ENCODE data around the gene TBX19.

TBX19 gene

GRCh38 chr1:168260393-168260792 lies 20.3 kb upstream of the TBX19 start:
- no peak overlapping the region for H3K4me3 ChIP-seq (ENCODE audit: low read length)
- H3K9me3 ChIP-seq (ENCODE audit: low read length), result no peaks in the 10 kb centered on the region

GRCh38 chr1:168261390-168261789 lies 19.3 kb upstream of the TBX19 start:
- no peak overlapping the region for H2AFZ ChIP-seq (ENCODE audit: low read depth, low read length)
- H3K4me3 ChIP-seq (ENCODE audit: low read length), result no peak overlapping the region
- H3K9me3 ChIP-seq (ENCODE audit: low read length), result no peaks in the 10 kb centered on the region
- no peaks in the 10 kb centered on the region for H3K4me1 ChIP-seq (ENCODE audit: insufficient read depth, low read length)
- H3K27me3 ChIP-seq (ENCODE audit: insufficient read depth, low read length), result no peaks in the 10 kb centered on the region
- H3K36me3 ChIP-seq (ENCODE audit: insufficient read depth, low read length), result no peaks in the 10 kb centered on the region

More at GRCh38 chr1:168260393-168260792, 20.3 kb upstream of the TBX19 start:
- H2AFZ ChIP-seq (ENCODE audit: low read depth, low read length), result no peak overlapping the region
- H3K4me1 ChIP-seq (ENCODE audit: insufficient read depth, low read length), result no peaks in the 10 kb centered on the region
- H3K27me3 ChIP-seq (ENCODE audit: insufficient read depth, low read length), result no peaks in the 10 kb centered on the region
- no peaks in the 10 kb centered on the region for H3K36me3 ChIP-seq (ENCODE audit: insufficient read depth, low read length)

DNA sequence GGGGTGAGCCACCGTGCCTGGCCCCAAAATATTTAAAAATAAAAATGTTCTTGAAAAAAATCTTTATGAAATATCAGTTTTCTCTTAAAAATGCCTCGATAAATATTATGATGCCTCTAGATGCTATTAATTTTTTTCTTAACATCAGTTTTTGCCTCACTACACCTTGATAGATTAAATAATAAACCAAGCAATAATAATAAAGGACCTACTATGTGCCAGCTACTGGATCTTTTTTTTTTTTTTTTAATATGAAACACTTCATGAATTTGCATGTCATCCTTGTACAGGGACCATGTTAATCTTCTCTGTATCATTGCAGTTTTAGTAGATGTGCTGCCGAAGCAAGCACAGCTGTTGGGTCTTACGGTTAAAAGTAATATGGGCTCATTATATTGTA lies 17.5 kb upstream of the TBX19 start:
- Histone ChIP-seq H3K27me3 (ENCODE audit: insufficient read depth, low read length) (no peaks in the 10 kb centered on the region), H2AFZ (ENCODE audit: low read depth, low read length) (no peak overlapping the region), H3K4me1 (ENCODE audit: insufficient read depth, low read length) (no peaks in the 10 kb centered on the region), H3K9me3 (ENCODE audit: low read length) (no peaks in the 10 kb centered on the region), H3K36me3 (ENCODE audit: insufficient read depth, low read length) (no peaks in the 10 kb centered on the region), H3K4me3 (ENCODE audit: low read length) (no peak overlapping the region)

DNA sequence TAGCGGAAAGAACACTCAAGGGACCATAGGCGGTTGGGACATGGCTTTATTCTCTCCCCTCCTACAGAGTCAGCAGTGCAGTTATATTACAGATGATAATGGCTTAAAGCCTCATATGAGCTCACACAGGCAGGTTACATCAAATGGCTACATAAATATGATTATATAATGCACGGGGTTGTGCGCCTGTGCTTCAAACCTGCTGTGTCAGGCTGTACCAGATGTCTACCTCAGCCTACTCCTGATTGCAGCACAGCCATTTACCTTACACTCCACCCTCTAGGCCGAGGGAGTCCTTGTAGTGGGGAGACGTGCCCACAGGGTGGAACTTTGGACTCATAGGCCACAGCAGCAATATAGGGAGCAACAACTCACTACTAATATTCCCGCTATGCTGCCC lies 16.4 kb upstream of the TBX19 start:
- Histone ChIP-seq H3K36me3 (ENCODE audit: insufficient read depth, low read length) (no peaks in the 10 kb centered on the region), H3K27me3 (ENCODE audit: insufficient read depth, low read length) (no peaks in the 10 kb centered on the region), H3K4me3 (ENCODE audit: low read length) (no peak overlapping the region), H2AFZ (ENCODE audit: low read depth, low read length) (no peak overlapping the region), H3K4me1 (ENCODE audit: insufficient read depth, low read length) (no peaks in the 10 kb centered on the region), H3K9me3 (ENCODE audit: low read length) (no peaks in the 10 kb centered on the region)

DNA sequence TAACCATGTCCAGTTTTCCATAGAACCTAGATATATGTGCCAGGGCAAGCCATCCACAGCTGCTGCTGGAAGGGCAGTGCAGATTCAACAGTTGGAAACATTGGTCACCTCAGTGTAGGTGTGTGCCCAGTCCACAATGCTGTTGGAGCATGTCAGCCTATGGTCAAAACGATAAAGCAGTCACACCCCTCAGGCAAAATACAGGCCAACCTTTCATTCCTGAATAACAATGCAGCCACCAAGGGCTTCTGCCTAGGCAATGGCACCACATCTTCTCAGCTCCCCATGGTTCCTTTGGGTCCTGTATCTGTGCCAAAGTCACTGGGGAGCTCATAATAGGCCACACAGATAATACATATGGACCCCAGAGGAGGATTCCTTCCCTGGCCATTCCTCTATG lies 15.1 kb upstream of the TBX19 start:
- Histone ChIP-seq H2AFZ (ENCODE audit: low read depth, low read length) (no peak overlapping the region), H3K4me1 (ENCODE audit: insufficient read depth, low read length) (no peaks in the 10 kb centered on the region), H3K27me3 (ENCODE audit: insufficient read depth, low read length) (no peaks in the 10 kb centered on the region), H3K9me3 (ENCODE audit: low read length) (no peaks in the 10 kb centered on the region), H3K4me3 (ENCODE audit: low read length) (no peak overlapping the region), H3K36me3 (ENCODE audit: insufficient read depth, low read length) (no peaks in the 10 kb centered on the region)

DNA sequence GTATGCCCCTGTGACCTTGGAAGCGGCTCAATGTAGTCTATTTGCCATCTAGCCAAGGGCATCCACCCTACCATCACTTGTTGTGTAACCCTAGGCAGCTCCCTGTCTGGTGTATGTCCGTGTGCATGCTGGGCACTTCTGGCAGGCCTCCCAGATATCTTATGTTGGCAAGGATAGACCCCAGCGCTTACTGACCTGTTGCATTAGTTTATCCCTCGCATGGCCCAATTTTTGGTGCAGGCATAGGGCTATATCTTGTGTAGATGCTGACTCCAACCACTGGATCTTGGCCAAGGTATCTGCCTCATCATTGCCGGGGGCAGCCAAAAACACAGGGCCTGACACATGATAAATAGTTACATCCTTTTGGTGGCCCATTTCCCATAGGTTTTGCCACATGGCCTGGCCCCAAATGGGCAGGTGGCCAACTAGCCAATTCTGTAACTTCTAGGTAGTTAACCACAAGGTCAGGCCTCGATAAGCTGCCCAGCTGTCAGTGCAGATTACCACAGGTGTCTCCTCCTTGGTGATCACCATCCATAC lies 14.0 kb upstream of the TBX19 start:
- no peaks in the 10 kb centered on the region for H3K9me3 ChIP-seq (ENCODE audit: low read length)
- H2AFZ ChIP-seq (ENCODE audit: low read depth, low read length), result no peak overlapping the region
- H3K27me3 ChIP-seq (ENCODE audit: insufficient read depth, low read length), result no peaks in the 10 kb centered on the region
- no peaks in the 10 kb centered on the region for H3K36me3 ChIP-seq (ENCODE audit: insufficient read depth, low read length)
- H3K4me3 ChIP-seq (ENCODE audit: low read length), result no peak overlapping the region
- no peaks in the 10 kb centered on the region for H3K4me1 ChIP-seq (ENCODE audit: insufficient read depth, low read length)

- H2AFZ ChIP-seq (ENCODE audit: low read depth, low read length), result no peak overlapping the region
- H3K4me3 ChIP-seq (ENCODE audit: low read length), result no peak overlapping the region
- no peaks in the 10 kb centered on the region for H3K4me1 ChIP-seq (ENCODE audit: insufficient read depth, low read length)
These were observed 9.0 kb upstream of the TBX19 start for GRCh38 chr1:168271636-168272035.

DNA sequence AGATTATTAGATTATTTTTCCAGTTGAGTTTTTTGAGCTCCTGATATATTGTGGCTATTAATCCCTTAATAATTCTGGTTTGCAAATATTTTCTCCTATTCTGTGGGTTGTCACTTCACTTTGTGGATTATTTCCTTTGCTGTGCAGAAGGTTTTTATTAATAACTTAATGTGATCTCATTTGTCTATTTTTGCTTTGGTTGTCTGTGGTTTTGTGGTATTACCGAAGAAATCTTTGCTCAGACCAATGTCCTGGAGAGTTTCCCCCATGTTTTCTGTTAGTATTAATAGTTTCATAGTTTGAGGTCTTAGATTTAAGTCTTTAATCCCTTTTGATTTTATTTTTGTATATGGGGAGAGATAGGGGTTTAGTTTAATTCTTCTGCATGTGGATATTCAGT lies 7.1 kb upstream of the TBX19 start:
- H2AFZ ChIP-seq (ENCODE audit: low read depth, low read length), result no peak overlapping the region
- H3K27me3 ChIP-seq (ENCODE audit: insufficient read depth, low read length), result no peaks in the 10 kb centered on the region
- H3K4me3 ChIP-seq (ENCODE audit: low read length), result no peak overlapping the region
- no peaks in the 10 kb centered on the region for H3K36me3 ChIP-seq (ENCODE audit: insufficient read depth, low read length)
- H3K4me1 ChIP-seq (ENCODE audit: insufficient read depth, low read length), result no peaks in the 10 kb centered on the region
- no peaks in the 10 kb centered on the region for H3K9me3 ChIP-seq (ENCODE audit: low read length)

More at GRCh38 chr1:168271636-168272035, 9.0 kb upstream of the TBX19 start:
- no peaks in the 10 kb centered on the region for H3K9me3 ChIP-seq (ENCODE audit: low read length)
- no peaks in the 10 kb centered on the region for H3K27me3 ChIP-seq (ENCODE audit: insufficient read depth, low read length)
- no peaks in the 10 kb centered on the region for H3K36me3 ChIP-seq (ENCODE audit: insufficient read depth, low read length)

DNA sequence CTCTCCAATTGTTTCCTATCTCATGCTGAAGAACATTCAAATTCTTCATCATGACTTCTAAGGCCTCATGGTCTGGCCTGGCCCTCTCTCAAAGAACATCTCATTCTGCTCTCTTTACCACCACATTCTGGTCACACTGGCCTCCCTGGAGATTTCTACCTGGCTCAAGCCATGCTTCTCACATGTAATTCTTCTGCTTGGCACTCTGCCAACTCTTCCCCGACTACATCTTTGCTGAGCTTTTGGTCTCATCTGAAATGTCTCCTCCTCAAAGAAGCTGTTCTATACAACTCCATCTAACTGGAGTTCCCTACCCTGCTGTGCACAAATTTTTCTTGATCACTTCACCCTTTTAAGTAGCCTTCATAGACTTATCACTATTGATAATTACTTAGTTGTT lies 1.4 kb upstream of the TBX19 start:
- Histone ChIP-seq H2AFZ (ENCODE audit: low read depth, low read length) (no peak overlapping the region), H3K27me3 (ENCODE audit: insufficient read depth, low read length) (no peaks in the 10 kb centered on the region)

GRCh38 chr1:168281603-168282325 lies 1.1 kb downstream of the TBX19 start:
- H3K27me3 ChIP-seq (ENCODE audit: insufficient read depth, low read length), result no peaks in the 10 kb centered on the region
- H3K36me3 ChIP-seq (ENCODE audit: insufficient read depth, low read length), result no peaks in the 10 kb centered on the region
- no peaks in the 10 kb centered on the region for H3K9me3 ChIP-seq (ENCODE audit: low read length)
- no peak overlapping the region for H3K4me3 ChIP-seq (ENCODE audit: low read length)
- no peaks in the 10 kb centered on the region for H3K4me1 ChIP-seq (ENCODE audit: insufficient read depth, low read length)
- no peak overlapping the region for H2AFZ ChIP-seq (ENCODE audit: low read depth, low read length)

More for the DNA sequence above, 1.4 kb upstream of the TBX19 start:
- no peaks in the 10 kb centered on the region for H3K9me3 ChIP-seq (ENCODE audit: low read length)
- H3K36me3 ChIP-seq (ENCODE audit: insufficient read depth, low read length), result no peaks in the 10 kb centered on the region
- H3K4me1 ChIP-seq (ENCODE audit: insufficient read depth, low read length), result no peaks in the 10 kb centered on the region
- no peak overlapping the region for H3K4me3 ChIP-seq (ENCODE audit: low read length)

DNA sequence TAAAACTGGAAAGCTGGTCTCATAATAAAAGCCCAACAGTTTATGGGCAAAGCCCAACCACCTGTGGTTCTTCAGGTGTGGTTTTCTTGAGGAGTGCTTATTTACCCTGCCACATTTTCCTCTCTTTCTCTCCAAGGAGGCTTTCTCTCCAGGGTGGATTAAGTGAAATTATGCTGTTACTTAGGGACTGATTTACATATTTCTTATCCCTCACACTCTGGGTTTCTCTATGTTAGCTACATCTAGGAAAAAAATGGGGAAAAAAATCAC lies 4.8 kb downstream of the TBX19 start:
- Histone ChIP-seq H3K36me3 (ENCODE audit: insufficient read depth, low read length) (no peaks in the 10 kb centered on the region), H2AFZ (ENCODE audit: low read depth, low read length) (no peak overlapping the region), H3K4me1 (ENCODE audit: insufficient read depth, low read length) (no peaks in the 10 kb centered on the region), H3K4me3 (ENCODE audit: low read length) (no peak overlapping the region), H3K27me3 (ENCODE audit: insufficient read depth, low read length) (no peaks in the 10 kb centered on the region), H3K9me3 (ENCODE audit: low read length) (no peaks in the 10 kb centered on the region)

- Histone ChIP-seq H3K4me3 (ENCODE audit: low read length) (no peak overlapping the region), H2AFZ (ENCODE audit: low read depth, low read length) (no peak overlapping the region), H3K9me3 (ENCODE audit: low read length) (no peaks in the 10 kb centered on the region), H3K4me1 (ENCODE audit: insufficient read depth, low read length) (no peaks in the 10 kb centered on the region), H3K36me3 (ENCODE audit: insufficient read depth, low read length) (no peaks in the 10 kb centered on the region), H3K27me3 (ENCODE audit: insufficient read depth, low read length) (no peaks in the 10 kb centered on the region)
These were observed 5.6 kb downstream of the TBX19 start for GRCh38 chr1:168285971-168286927.

- no peaks in the 10 kb centered on the region for H3K36me3 ChIP-seq (ENCODE audit: insufficient read depth, low read length)
- no peak overlapping the region for H3K4me3 ChIP-seq (ENCODE audit: low read length)
- no peaks in the 10 kb centered on the region for H3K27me3 ChIP-seq (ENCODE audit: insufficient read depth, low read length)
- no peaks in the 10 kb centered on the region for H3K9me3 ChIP-seq (ENCODE audit: low read length)
- H2AFZ ChIP-seq (ENCODE audit: low read depth, low read length), result no peak overlapping the region
- H3K4me1 ChIP-seq (ENCODE audit: insufficient read depth, low read length), result no peaks in the 10 kb centered on the region
These were observed 6.6 kb downstream of the TBX19 start for GRCh38 chr1:168287237-168287664.

Measured in neuron (in vitro differentiated cells).